ENCODE results near the gene MSI2.

- TF ChIP-seq CTCF (IDR thresholded peaks at IDR 0.05) (no peak), POLR2A (IDR thresholded peaks at IDR 0.05) (no peak), EP300 (IDR thresholded peaks at IDR 0.05) (no peak), POLR2AphosphoS5 (IDR thresholded peaks at IDR 0.05) (no peak)
Observed at GRCh38 chr17:57251211-57251787, 5.0 kb upstream of the MSI2 start.

Data from gastroesophageal sphincter (tissue), 3 donors.